GM19099 (cell line): Measurements from ENCODE around the gene CBX8.

ENCODE experiments used
- POLR2A ChIP-seq: IDR thresholded peaks from 3 replicates; pipeline ENCODE4 v1.6.1; 2011; ENCODE audit warnings: low read depth; ENCODE audit not compliant: insufficient read length; ENCODE audit errors: extremely low read depth

The CBX8 gene

DNA sequence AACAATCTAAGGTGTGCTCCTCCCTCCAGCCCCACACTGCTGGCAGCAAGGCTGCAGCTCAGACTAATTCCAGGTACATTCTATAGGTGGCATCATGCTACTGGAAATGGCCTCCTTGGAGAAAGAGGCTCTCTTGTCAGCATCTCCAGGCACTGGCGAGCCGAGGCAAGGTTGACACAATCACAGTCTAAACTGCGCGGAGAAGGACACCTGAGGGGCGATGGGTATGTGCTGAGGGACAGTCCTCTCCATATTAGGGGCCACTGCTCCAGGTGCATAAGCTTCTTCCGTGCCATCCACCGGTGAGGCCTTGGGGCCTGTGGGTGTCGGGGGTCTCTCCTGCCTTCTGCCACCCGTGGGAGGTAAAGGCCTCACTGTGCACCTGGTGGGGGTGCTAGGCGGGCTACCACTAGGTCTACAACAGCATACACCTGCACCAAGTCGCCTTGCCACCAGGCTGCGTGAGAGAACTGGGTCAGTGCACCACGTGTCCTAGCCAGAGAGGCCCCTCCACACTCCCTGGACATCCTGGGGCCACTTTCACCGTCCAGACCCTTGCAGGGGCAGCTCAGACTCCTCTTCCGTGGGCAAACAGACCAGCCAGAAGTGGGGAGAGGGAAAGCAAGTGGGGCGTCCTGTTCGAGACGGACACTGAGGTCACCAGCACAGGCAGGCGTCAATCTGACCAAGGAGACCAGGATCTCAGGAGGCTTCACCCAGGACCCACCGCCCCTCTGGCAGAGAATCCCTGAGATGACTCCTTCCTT, 12.1 kb upstream of the CBX8 start:
- no peak for TF ChIP-seq POLR2A

DNA sequence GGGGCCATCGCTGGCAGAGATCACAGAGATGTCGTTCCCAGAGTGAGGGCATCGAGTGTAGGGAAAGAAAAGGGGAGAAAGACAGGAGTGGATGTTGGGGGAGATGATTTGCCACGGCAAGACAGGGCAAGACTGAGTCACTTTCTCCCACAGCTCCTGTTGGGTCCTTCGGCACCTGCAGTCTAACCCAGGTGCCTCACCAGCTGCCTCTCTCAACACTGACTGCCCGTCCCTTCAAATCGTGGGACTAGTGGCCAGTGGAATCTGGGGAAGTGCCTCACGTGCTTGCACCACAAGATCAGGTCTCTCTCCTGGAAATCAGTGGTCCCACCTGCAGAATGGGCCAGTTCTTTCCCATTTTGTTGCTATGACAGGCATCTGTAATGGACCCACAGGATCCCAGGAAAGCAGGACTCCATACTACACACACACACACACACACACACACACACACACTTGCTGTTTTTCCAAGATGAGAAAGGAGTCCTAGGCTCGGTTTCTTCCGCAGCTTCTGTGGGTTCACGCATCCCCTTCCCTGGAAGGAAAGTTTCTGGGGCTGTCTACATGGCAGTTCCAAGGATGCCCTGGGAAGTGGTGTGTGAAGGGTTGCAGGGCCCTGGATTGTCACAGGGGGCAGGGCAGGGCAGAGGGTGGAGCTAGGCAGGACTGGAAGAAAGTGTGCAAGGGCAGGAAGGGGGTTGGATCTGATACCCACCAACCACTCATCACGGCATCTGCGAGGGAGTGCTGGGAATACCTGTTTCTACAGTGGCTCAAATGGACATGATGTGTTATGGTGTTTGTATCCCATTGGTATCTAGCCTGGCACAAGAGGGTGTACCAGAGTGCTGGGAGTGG, 10.2 kb upstream of the CBX8 start:
- no peak for TF ChIP-seq POLR2A

DNA sequence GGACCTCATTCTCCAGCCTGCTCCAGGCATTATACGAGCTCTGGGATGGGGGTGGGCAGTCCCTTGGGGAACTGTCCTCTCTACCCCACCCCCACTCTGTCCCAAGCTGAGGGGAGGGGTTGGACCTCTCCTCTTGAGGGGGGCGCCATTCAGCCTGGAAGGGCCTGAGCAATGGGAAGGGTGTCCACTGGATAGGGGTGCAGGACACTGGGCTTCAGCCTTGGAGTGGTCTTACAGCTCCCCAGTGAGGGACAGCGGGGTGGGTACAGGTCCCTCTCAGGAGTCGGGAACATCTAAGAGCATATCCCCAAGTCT, 9.5 kb upstream of the CBX8 start:
- TF ChIP-seq POLR2A: no peak

DNA sequence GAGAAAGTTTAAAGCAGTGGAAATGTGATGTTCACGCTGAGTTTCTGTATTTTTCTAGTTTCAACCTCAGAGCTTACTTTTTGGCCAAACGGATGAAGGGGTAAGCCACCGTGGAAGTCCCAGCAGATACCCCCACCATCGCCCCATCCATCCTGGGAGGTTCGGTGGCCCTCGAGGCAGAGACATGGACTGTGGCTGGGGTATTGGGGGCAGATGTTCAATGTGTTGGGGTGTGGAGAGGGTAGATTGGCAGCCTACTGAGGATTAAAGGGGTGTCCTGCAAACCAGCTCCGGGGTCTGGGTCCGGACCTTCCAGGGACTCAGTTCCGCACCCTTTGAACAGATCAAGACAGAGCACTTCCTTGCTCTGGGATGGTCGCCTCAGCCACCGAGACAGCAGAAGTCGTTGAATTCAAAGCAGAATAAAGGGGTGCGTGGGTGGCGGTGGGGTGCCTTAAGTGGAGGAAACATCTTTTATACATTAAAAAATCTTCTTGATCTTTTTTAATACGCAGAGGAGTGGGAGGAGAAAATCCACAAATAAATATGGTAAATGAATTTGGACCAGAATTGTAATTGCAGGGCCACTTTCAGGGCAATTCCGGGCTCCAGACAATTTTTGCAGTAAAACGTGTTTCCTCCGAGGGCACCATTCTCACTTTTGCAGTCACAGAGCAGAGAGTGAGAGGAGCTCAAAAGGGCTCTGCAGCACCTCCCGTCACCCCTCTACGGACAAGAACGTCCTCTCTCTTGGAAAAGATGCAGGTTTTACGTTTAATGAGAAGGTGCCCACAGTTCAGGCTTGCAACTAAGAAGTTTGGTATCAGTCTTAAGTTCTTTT, 8.2 kb upstream of the CBX8 start:
- TF ChIP-seq POLR2A: no peak

DNA sequence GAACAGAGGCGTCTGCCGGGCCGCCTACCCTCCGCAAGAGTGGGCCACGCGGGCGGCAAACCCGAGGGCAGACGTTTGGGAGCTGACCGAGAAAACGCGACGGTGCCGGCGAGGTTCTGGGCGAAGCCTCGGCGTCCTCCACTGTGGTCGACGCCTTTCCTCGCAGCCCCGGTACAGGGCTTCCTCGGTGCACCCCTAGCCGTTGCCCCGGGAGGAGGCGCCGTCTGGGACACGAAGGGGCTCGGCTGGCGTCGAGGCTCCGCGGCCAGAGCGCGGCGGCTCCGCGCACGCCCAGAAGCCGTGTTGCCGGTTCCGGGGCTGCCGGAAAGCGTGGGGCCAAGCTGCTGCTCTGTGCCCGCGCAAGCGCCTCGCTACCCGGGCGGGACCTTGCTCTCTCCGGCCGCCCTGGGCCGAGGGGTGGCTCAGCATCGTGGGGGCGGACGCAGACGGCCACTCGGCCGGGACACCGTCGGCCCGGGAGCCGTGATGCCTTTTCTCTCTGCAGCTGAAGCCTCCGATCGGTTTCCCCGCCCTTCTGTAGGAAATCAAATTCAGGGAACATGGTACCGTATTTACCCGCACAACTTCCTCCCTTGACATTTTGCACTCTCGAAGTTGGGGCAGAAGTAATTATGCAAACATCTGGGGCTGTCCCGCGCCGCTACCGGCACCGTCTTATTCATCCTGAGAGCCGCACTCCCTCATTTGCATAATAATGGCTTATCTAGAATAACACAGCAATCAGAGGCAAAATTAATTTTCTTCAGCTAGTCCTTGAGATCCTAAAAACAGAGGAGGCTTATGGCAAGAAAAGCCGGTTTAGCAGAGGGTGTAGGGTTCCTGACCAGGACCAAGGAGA, 7.3 kb upstream of the CBX8 start:
- no peak for TF ChIP-seq POLR2A

DNA sequence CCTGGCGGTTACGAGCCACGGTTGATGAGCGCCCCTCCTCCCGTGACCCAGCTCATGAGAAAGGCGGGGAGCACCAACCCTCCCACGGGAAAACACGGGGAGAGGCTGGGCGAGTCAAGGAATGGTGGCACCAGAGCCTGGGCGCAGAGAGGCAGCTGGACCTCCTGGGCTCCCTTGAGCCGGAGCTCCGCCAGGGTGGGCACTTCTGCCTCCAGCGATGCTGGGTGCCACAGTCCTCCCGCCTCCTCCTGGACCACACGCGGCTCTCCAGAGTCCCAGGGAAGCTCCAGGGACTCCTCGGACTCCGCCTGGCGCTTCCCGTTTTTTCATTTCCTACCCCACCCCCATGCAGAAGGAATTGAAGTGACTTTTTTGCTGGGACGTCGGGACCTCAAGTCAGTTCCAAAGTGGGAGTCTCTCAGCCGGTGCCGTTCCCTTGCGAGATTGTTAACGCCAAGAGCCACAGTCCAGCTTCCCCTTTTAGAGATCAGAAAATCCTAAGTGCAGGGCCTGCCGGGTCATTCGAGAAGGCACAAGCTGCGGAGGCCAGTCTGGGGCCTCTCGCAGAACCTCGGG, 6.6 kb upstream of the CBX8 start:
- no peak for TF ChIP-seq POLR2A

DNA sequence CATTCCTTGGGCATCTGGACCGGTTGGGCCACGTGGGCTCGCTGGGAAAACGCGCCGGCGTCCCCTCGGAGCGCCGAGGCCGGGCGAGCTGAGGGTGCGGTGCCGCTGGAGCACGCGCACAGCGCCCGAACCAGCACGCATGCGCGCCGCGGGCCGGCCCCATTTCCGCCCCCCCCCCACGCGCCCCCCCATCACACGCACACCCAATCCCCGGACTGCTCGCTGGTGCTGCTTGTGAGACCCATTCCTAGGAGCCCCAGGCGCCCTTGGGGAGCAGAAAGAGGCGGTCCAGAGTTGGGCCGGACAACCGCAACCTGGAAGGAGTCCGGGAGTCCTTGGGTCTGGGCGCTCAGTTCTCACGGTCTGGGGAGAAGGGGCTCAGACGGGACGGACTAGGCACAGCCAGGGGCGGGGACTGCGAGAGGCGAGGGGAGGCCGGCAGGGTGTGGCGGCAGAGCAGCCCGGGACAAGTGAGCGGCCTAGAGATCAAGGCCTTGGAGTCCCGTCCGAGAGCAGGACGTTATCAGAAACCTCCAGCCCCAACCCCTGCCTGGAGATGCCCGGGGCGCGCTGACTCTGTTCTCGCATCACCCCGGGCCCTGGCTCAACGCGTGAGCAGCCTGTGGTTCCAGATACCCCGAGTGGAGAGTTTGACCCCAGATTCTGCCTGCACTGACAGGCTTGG, 6.0 kb upstream of the CBX8 start:
- TF ChIP-seq POLR2A: no peak

DNA sequence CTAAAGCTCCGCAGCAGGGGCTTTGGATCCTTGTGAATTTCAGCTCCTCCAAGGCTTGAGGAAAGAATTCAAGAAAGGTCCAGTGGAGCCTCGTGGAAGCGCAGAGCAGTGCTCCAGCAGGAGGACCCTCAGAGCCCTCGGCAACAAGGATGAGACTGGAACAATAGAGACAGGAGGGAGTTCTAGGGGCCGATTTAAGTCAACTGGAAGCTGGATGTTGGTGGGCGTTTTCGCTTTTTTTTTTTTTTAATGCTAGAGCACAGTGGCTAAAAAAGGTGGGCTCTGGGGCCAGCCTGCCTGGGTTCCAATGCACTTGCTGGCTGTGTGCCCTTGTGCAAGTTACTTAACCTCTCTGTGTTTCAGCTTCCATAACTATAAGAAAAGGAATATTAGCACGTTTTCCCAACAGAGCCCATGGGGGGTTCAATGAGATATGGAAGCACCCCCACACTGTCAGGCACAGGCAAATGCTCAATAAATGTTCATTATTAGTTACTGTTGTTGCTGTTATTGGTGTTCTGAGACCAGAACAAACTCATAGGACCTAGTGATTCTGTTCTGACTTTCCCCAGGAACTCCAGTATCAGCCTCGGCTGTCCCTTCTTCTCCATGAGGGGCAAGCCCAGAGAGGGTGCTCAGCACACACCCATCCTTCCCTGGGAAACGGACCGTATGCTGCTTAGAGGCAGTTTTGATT, 5.3 kb upstream of the CBX8 start:
- no peak for TF ChIP-seq POLR2A

DNA sequence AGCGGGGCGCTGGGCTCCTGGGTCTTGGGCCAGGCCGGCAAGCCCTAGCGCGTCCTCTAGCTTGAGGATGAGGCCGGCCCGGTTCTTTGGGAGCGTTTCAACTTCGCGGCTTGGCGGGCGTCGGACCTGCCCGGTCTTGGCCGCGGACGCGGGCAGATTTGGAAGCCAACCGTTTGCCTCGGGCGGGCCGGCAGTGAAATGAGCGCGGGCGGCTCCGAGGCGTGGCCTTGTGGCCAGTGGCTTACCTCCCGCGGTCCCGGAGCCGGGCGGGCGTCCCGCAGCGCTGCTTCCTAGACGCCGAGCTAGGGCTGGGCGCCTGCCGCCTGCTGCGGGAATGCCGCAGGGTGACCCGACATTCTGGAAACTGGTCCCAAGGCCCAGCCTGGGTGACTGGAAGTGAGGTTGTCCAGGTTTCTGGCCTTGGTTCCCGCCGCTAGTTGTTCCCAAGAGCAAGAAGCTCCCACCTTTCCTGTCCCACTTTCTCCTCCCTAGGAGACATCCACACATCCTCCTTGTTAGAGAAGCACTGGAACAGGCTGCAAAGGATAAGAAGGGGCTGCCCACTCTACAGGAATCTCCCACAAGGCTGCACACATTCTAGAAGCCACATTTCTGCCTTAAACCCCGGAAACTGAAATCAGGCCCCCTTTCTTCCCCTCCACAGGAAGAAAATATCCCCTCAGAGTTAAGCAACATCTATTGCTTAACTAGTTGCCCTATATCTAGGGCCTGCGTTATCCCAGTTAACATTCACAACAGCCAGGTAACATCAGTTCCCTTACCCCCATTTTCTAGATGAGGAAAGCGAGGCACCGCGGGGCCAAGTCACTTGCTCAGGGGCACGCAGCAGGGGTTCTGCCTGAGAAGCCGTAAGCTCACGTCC, 4.5 kb upstream of the CBX8 start:
- TF ChIP-seq POLR2A: no peak

DNA sequence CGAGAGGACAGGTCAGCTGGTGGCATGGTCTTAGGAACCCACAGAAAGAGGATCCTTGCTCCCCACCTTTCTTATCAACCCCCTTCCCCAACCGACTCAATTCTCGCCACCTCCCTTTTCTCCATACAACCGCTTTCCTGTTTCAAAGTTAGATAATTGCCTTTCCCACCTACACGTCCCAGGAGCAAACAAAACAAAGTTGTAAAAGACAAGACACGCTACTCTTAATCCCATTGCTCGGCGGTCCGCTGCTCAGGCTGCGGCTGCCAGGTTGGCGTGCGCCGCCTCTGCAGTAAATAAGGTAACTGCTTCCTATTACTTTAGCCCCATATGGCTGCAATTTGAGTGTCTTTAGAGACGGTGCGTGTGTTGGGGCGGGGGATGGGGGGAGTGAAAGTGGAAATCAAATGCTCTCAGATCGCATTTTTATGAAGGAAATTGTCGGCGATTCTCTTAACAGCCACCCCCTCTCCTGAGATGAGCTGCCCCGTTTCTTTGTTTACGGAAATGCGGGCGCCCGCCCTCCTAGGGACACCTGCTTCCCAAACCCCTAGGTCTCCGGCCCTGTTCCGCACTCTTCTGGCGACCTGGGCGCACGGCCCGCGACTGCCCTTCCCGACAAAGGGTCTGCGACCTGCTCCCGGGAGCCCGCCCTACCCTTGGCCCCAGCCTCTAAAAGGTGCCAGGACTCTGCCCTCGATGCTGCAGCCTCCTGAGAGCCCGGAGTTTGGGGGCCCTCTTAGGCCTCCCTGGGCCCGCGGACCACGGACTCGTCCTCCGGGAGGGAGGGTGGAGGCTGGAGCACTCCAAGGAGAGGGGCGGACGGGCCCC, 3.7 kb upstream of the CBX8 start:
- TF ChIP-seq POLR2A: no peak

DNA sequence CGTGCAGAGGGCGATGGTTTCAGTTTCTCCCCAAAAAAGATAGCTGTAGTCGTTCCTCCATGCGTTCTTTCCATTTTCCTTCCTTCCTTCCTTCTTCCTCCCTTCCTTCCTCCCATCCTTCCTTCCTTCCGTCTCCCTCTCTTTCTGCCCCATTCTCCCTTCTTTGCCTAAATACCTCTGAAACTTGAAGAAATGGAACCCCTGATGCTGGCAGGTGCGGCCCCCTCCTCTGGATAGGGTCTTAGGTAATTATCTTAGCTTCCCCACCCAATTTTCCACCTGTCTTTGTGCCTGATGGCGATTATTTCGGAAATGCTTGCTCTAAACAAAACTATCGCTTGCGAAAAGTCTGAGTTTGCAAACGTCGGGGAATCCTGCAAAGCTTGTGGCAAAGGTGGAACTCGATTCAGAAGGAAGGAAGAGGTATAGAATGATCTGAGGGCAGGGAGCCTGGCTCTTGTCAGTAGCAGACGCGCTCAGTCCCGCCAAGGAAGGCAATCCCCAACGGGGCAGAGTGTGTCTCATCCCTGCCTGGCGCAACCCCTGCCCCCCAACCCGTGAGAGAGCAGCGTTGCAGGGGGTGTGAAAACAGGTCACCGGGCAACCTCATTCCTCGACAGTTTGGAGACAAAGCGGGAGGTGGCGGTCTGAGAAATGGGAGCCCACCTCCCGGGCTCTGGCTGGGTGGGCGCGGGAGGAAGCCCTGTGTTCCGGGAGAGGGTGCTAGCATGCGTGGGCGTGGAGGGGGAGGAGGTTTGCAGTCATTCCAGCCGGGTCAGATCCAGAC, 2.9 kb upstream of the CBX8 start:
- TF ChIP-seq POLR2A: no peak

DNA sequence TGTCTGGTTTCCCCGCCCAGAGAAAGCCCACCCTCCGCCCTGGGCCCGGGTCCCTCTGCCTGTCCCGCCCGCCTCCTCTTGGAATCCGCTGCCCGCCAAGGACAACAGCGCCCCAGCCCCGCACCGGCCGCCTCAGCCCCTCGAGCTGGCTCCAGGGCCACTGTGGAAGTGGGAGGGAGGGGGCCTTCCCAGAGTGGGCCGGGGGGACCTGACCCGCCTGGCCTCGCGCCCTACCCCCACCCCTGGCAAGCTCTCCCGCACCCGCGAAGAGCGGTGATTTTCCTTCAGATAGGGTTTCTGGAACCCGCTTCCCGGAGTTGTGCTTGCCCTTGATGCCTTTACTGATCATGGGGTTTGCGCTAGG, 2.3 kb upstream of the CBX8 start:
- TF ChIP-seq POLR2A: no peak
